HG02885 (cell line): ENCODE results near the gene ZFYVE1.

ENCODE experiments used
- ATAC-seq: cut with Tn5 transposase; IDR thresholded peaks from one replicate; pipeline ENCODE4 v1.9.1; 2021; ENCODE audit warnings: mild to moderate bottlenecking; ENCODE audit not compliant: unreplicated experiment, poor library complexity

The ZFYVE1 gene

GRCh38 chr14:72926292-72927028 is 100.4 kb downstream of the ZFYVE1 start, which contains the start of gene DCAF4:
Gene DCAF4, plus strand, starts transcription at chr14:72926464. Its CDS starts 11,515 bp downstream, at chr14:72937979.
- peak; percentile 97 for ATAC-seq

- ATAC-seq: no peak
Measured at GRCh38 chr14:72925815-72926291, 101.1 kb downstream of the ZFYVE1 start.

- no peak for ATAC-seq
Measured at GRCh38 chr14:72925171-72925759, 101.6 kb downstream of the ZFYVE1 start.

- ATAC-seq: no peak
Measured at GRCh38 chr14:72924337-72924736, 102.6 kb downstream of the ZFYVE1 start.

- ATAC-seq: no peak
Measured at GRCh38 chr14:72921396-72921795, 105.5 kb downstream of the ZFYVE1 start.

- no peak for ATAC-seq
Measured at GRCh38 chr14:72920008-72920407, 106.9 kb downstream of the ZFYVE1 start.
